ENCODE data around the gene HNRNPM.

The HNRNPM gene

DNA sequence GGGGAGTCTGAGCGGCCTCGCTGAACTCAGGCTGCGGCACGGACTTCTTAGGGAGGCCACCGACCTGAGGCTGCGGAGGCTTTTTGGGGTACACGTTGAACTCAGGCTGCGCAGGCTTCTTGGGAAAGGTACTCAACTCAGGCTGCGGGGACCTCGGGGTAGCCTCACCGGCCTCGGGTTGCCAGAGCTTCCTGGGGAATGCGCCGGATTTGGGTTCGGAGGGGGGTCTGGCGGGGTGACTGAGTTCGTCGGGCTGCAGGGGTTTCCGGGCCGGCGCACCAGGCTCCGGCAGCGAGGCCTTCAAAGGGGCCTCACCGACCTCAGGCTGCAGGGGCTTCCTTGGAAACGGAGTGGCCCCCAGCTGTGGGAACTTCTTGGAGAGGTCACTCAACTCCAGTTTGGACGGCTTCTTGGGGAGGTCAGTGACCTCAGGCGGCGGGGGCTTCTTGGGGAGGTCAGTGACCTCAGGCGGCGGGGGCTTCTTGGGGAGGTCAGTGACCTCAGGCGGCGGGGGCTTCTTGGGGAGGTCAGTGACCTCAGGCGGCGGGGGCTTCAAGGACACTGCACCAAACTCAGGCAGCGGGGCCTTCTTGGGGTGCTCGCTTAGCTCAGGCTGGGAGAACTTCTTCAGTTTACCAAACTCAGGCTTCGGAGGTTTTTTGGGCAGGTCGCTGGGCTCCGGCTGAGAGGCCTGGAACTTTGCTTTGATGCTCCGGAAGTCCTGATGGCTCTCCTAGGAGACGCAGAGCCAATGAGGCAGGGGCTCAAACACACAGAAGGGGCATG lies 54.5 kb downstream of the HNRNPM start:
- TF ChIP-seq, protein P1, sequence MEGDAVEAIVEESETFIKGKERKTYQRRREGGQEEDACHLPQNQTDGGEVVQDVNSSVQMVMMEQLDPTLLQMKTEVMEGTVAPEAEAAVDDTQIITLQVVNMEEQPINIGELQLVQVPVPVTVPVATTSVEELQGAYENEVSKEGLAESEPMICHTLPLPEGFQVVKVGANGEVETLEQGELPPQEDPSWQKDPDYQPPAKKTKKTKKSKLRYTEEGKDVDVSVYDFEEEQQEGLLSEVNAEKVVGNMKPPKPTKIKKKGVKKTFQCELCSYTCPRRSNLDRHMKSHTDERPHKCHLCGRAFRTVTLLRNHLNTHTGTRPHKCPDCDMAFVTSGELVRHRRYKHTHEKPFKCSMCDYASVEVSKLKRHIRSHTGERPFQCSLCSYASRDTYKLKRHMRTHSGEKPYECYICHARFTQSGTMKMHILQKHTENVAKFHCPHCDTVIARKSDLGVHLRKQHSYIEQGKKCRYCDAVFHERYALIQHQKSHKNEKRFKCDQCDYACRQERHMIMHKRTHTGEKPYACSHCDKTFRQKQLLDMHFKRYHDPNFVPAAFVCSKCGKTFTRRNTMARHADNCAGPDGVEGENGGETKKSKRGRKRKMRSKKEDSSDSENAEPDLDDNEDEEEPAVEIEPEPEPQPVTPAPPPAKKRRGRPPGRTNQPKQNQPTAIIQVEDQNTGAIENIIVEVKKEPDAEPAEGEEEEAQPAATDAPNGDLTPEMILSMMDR (conservative IDR thresholded peaks at IDR 0.05): no peak
- TF ChIP-seq ZFX (IDR thresholded peaks at IDR 0.05): no peak
- H3K27ac ChIP-seq: no peak overlapping the region

DNA sequence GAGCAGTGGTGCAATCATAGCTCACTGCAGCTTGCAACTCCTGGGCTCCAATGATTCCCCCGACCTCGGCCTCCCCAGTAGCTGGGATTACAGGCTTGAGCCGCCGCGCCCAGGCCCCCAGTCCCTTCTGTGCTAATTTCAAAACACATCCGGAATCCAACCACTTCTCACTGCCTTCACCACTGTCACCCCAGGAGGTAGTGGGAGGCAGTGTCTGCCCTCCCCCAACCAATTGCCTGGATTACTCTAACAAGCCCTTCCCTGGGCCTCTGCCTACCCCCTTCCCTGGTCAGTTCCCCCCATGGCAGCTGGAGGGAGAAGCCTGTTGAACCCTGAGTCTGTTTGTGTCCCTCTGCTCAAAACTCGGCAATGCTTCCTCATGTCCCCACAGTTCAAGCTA lies 55.4 kb downstream of the HNRNPM start:
- TF ChIP-seq, protein P1 (conservative IDR thresholded peaks at IDR 0.05): no peak
- TF ChIP-seq ZFX (IDR thresholded peaks at IDR 0.05): no peak
- no peak overlapping the region for H3K27ac ChIP-seq

DNA sequence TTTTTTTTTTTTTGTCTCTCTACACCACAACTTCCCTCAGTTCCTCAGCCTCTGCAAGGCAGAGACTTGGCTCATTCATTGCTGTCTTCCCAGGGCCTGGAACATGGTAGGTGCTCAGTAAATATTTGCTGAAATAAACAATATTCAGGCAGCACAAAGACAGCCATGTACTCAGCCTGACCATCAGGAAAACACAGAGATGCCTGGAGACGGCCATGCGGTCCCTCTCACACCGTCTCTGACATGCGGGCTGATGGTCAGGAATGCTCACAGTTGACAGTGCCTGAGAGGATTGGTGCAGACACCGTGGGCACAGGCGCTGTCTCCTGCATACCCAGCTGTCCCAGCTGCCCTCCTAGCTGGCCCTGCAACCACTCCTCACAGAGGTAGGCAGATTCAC lies 56.7 kb downstream of the HNRNPM start:
- no peak overlapping the region for H3K27ac ChIP-seq
- TF ChIP-seq ZFX (IDR thresholded peaks at IDR 0.05): no peak
- TF ChIP-seq, protein P1 (conservative IDR thresholded peaks at IDR 0.05): no peak

DNA sequence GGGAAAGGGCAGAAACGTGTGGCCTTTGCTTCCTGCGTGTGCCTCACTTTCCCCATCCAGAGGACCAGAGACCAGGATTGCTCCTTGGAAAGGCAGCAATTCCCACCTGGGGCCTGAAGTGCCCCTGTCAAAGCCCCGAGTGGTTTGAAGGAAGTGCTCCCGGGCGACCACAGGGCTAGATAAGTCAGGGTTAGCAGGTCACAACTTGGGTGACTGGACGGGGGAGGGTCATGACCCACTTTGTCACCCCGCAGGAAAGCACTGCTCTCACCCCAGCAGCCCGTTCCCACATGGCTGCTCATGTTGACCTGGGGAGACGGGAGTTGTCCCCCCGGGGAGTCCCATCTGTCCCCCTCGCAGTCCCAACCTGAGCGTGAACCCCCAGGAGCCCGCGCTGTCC lies 57.2 kb downstream of the HNRNPM start:
- no peak overlapping the region for H3K27ac ChIP-seq

DNA sequence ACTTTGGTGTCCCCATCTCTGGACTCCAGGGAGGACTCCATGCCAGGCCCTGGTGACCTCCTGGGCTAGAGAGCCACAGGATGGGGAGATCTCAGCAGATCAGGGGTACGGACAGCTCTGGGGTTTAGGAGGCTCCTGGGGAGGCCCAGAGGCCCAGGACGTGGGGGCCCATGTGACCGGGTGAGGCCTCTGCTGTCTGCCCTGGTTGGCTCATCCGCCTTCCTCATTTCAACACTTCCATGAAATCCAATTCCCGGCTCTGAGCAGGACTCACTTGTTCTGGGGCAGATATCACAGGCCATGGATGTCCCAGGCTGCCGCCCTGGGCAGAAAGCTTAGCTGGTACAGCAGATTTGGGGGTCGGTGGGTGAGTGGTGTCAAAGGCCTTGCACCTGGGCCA lies 58.7 kb downstream of the HNRNPM start:
- H3K27ac ChIP-seq: no peak overlapping the region
- TF ChIP-seq, protein P1 (conservative IDR thresholded peaks at IDR 0.05): no peak
- no peak for TF ChIP-seq ZFX (IDR thresholded peaks at IDR 0.05)

More for the DNA sequence above, 57.2 kb downstream of the HNRNPM start:
- TF ChIP-seq, protein P1 (conservative IDR thresholded peaks at IDR 0.05): no peak
- no peak for TF ChIP-seq ZFX (IDR thresholded peaks at IDR 0.05)

DNA sequence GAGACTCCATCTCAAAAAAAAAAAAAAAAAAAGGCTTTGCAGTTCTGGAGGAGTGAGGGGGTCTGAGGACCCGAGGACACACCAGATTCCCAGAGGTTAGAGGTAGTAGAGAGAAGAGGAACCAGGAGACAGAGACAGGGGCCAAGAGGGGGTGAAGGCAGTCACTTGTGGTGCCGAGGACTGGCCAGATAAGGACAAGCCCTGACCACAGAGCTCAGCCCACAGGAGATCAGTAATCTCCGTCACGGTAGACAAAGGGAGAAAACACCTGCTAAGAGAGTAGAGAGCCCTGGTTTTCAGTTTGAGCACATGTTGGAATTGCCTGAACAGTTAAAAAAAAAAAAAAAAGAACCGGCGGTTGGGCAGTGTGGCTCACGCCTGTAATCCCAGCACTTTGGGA lies 59.4 kb downstream of the HNRNPM start:
- H3K27ac ChIP-seq: no peak overlapping the region
- no peak for TF ChIP-seq ZFX (IDR thresholded peaks at IDR 0.05)
- TF ChIP-seq, protein P1 (conservative IDR thresholded peaks at IDR 0.05): no peak

DNA sequence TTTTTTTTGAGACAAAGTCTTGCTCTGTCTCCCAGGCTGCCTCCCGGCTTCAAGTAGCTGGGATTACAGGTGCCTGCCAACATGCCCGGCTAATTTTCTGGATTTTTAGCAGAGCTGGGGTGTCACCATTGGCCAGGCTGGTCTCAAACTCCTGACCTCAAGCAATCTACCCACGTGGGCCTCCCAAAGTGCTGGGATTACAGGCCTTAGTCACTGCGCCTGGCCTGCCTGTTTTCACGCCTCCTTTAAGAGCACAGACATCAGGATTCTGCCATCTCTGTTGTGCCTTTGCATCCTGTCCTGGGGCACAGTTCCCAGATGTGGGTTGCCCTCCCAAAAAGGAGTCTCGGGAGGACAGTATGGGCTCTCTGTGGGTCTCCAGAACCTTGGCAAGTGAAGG lies 60.1 kb downstream of the HNRNPM start:
- H3K27ac ChIP-seq: no peak overlapping the region
- TF ChIP-seq ZFX (IDR thresholded peaks at IDR 0.05): no peak
- TF ChIP-seq, protein P1 (conservative IDR thresholded peaks at IDR 0.05): no peak

All from C4-2B (cell line).